NCI-H510A (cell line): ENCODE results near the gene MB21D2.

Experiments used
- DNase-seq: peaks from one replicate; lab custom pipeline; 2025; lab: John Stamatoyannopoulos, UW

The MB21D2 gene

GRCh38 chr3:192923731-192924130 is 6.1 kb upstream of the MB21D2 start:
- no peak for DNase-seq

GRCh38 chr3:192921793-192922192 is 4.1 kb upstream of the MB21D2 start:
- no peak for DNase-seq

GRCh38 chr3:192920411-192920810 is 2.8 kb upstream of the MB21D2 start:
- DNase-seq, result peak; percentile 45

- DNase-seq, result no peak
Observed at GRCh38 chr3:192919901-192920300, 2.2 kb upstream of the MB21D2 start.

GRCh38 chr3:192918275-192918588 is 576 bp upstream of the MB21D2 start:
- DNase-seq, result no peak

GRCh38 chr3:192917028-192917403 is 640 bp downstream of the MB21D2 start:
- DNase-seq, result peak; percentile 52

- DNase-seq, result no peak
Observed at GRCh38 chr3:192916371-192917027, 1.2 kb downstream of the MB21D2 start.

- no peak for DNase-seq
Observed at GRCh38 chr3:192915722-192916121, 1.9 kb downstream of the MB21D2 start.

- DNase-seq, result peak; percentile 29
Observed at GRCh38 chr3:192915304-192915703, 2.4 kb downstream of the MB21D2 start.

- DNase-seq, result no peak
Observed at GRCh38 chr3:192914848-192915247, 2.8 kb downstream of the MB21D2 start.

- DNase-seq, result no peak
Observed at GRCh38 chr3:192913540-192913939, 4.1 kb downstream of the MB21D2 start.

GRCh38 chr3:192911293-192911692 is 6.4 kb downstream of the MB21D2 start:
- DNase-seq, result no peak

GRCh38 chr3:192907784-192908183 is 9.9 kb downstream of the MB21D2 start:
- DNase-seq, result no peak

- DNase-seq, result peak; percentile 40
Observed at GRCh38 chr3:192906940-192907339, 10.7 kb downstream of the MB21D2 start.

- no peak for DNase-seq
Observed at GRCh38 chr3:192905980-192906678, 11.5 kb downstream of the MB21D2 start.

GRCh38 chr3:192904632-192905289 is 12.9 kb downstream of the MB21D2 start:
- no peak for DNase-seq

- DNase-seq, result no peak
Observed at GRCh38 chr3:192902549-192902948, 15.1 kb downstream of the MB21D2 start.

GRCh38 chr3:192901435-192901834 is 16.2 kb downstream of the MB21D2 start:
- no peak for DNase-seq

- DNase-seq, result no peak
Observed at GRCh38 chr3:192899540-192899982, 18.1 kb downstream of the MB21D2 start.

GRCh38 chr3:192897005-192897404 is 20.7 kb downstream of the MB21D2 start:
- DNase-seq, result no peak

GRCh38 chr3:192896208-192896607 is 21.4 kb downstream of the MB21D2 start:
- no peak for DNase-seq

- DNase-seq, result no peak
Observed at GRCh38 chr3:192894676-192895075, 23.0 kb downstream of the MB21D2 start.

GRCh38 chr3:192892981-192893700 is 24.5 kb downstream of the MB21D2 start:
- no peak for DNase-seq
